WERI-Rb-1 (cell line): ENCODE measurements around the gene SAMSN1.

Experiments
- DNase-seq: peaks from one replicate; pipeline ENCODE4 v3.0.0-alpha.2; 2020
- H3K27ac ChIP-seq: fragments of 250-450 bp; sonication (Bioruptor Pico); 2 replicates; pipeline ENCODE4 v1.5.1; 2020; ENCODE audit warnings: mild to moderate bottlenecking, moderate library complexity
- H3K27me3 ChIP-seq: fragments of 250-450 bp; sonication (Bioruptor Pico); 2 replicates; pipeline ENCODE4 v1.5.1; 2021; ENCODE audit warnings: mild to moderate bottlenecking, low read depth, moderate library complexity; ENCODE audit not compliant: insufficient read depth, severe bottlenecking
- H3K36me3 ChIP-seq: fragments of 250-450 bp; sonication (Bioruptor Pico); 2 replicates; pipeline ENCODE4 v1.5.1; 2020; ENCODE audit warnings: mild to moderate bottlenecking, moderate library complexity
- H3K4me3 ChIP-seq: 2 replicates; pipeline ENCODE4 v1.5.1; 2011; ENCODE audit warnings: low read depth, mild to moderate bottlenecking, control low read depth, low read length
- H3K9me3 ChIP-seq: fragments of 250-450 bp; sonication (Bioruptor Pico); 2 replicates; pipeline ENCODE4 v1.5.1; 2021; ENCODE audit warnings: mild to moderate bottlenecking, moderate library complexity; ENCODE audit not compliant: severe bottlenecking
- TF ChIP-seq, protein P1 (sequence below): IDR thresholded peaks from 2 replicates; pipeline ENCODE4 v1.5.1; 2011; ENCODE audit warnings: low read depth, mild to moderate bottlenecking, control low read depth, inconsistent platforms, low read length

Gene SAMSN1

GRCh38 chr21:14562959-14563358 lies 16.8 kb upstream of the SAMSN1 start:
- H3K27me3 ChIP-seq: no peaks in the 10 kb centered on the region
- DNase-seq: no peak
- H3K9me3 ChIP-seq: no peaks in the 10 kb centered on the region
- no peak overlapping the region for H3K27ac ChIP-seq
- no peaks in the 10 kb centered on the region for H3K36me3 ChIP-seq
- TF ChIP-seq, protein P1, sequence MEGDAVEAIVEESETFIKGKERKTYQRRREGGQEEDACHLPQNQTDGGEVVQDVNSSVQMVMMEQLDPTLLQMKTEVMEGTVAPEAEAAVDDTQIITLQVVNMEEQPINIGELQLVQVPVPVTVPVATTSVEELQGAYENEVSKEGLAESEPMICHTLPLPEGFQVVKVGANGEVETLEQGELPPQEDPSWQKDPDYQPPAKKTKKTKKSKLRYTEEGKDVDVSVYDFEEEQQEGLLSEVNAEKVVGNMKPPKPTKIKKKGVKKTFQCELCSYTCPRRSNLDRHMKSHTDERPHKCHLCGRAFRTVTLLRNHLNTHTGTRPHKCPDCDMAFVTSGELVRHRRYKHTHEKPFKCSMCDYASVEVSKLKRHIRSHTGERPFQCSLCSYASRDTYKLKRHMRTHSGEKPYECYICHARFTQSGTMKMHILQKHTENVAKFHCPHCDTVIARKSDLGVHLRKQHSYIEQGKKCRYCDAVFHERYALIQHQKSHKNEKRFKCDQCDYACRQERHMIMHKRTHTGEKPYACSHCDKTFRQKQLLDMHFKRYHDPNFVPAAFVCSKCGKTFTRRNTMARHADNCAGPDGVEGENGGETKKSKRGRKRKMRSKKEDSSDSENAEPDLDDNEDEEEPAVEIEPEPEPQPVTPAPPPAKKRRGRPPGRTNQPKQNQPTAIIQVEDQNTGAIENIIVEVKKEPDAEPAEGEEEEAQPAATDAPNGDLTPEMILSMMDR: no peak
- no peak overlapping the region for H3K4me3 ChIP-seq

DNA sequence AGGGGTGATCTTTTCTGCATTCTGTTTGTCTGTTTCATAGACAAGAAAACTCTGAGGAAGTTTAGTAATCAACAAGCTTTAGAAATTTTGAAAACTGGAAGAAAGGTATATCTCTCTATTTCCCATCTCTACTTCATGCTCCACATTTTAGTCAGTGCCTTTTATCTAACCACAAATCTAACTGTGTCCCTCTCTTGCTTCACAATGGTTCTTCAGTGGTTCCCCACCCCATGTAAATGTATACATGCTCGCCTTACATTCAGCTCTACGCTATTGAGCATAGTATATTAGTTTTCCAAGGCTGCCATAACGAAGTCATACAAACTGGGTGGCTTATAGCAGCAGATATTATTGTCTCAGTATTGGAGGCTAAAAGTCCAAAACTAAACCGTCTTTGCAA lies 14.4 kb upstream of the SAMSN1 start:
- H3K9me3 ChIP-seq: no peaks in the 10 kb centered on the region
- H3K27ac ChIP-seq: no peak overlapping the region
- H3K36me3 ChIP-seq: no peaks in the 10 kb centered on the region
- TF ChIP-seq, protein P1: no peak
- H3K27me3 ChIP-seq: no peaks in the 10 kb centered on the region
- no peak for DNase-seq
- H3K4me3 ChIP-seq: no peak overlapping the region

- Histone ChIP-seq H3K4me3 (no peak overlapping the region), H3K36me3 (no peaks in the 10 kb centered on the region), H3K27ac (no peak overlapping the region), H3K27me3 (no peaks in the 10 kb centered on the region), H3K9me3 (no peaks in the 10 kb centered on the region)
- TF ChIP-seq, protein P1: no peak
- no peak for DNase-seq
Measured at GRCh38 chr21:14560139-14560538, 14.0 kb upstream of the SAMSN1 start.

DNA sequence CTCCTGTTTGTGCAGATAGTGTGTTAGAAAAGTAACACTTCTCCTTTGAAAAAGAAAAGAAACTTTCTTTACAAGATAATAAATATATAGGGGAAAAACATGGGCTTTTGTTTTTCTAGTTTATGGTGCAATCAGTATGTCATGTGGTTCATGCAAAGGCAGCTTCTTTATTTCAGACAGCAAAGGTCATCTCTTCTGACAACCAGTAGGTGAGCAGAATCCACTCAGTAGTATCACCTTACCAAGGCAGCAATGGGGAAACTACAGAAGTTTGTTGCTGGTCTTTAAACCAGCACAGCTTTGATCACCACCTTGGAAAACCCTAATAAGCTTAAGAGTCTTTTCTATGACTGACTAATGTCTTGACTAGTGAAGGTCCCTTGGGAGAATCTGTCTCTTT lies 13.0 kb upstream of the SAMSN1 start:
- H3K4me3 ChIP-seq: no peak overlapping the region
- TF ChIP-seq, protein P1: no peak
- no peak for DNase-seq
- H3K27me3 ChIP-seq: no peaks in the 10 kb centered on the region
- H3K9me3 ChIP-seq: no peaks in the 10 kb centered on the region
- H3K36me3 ChIP-seq: no peaks in the 10 kb centered on the region
- H3K27ac ChIP-seq: no peak overlapping the region

GRCh38 chr21:14557413-14557812 lies 11.3 kb upstream of the SAMSN1 start:
- Histone ChIP-seq H3K9me3 (no peaks in the 10 kb centered on the region), H3K27me3 (no peaks in the 10 kb centered on the region), H3K27ac (no peak overlapping the region), H3K4me3 (no peak overlapping the region), H3K36me3 (no peaks in the 10 kb centered on the region)
- TF ChIP-seq, protein P1: no peak
- DNase-seq: no peak

DNA sequence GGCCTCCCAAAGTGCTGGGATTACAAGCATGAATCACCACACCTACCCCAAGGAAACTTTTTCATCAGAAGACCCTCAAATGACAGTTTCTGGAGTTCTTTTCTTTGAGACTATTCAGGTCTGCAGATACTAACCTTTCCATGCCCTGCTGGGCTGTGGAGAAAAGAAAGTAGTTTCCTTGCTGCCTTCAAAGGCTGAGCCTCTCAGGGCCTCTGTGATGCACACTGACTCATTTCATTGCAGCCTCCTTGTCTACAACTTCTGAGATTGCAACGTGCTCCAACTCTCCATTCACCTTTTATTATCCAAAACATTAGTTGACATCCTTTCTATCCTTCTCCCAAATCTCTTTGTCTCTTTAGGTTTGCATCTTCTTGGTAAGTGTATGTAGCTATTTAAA lies 8.8 kb upstream of the SAMSN1 start:
- TF ChIP-seq, protein P1: no peak
- Histone ChIP-seq H3K9me3 (no peaks in the 10 kb centered on the region), H3K4me3 (no peak overlapping the region), H3K27ac (no peak overlapping the region), H3K36me3 (no peaks in the 10 kb centered on the region), H3K27me3 (no peaks in the 10 kb centered on the region)
- DNase-seq: no peak
